Stimulated activated naive CD8-positive, alpha-beta T cell treated with anti-CD3 and anti-CD28 coated beads, Interleukin-15, Interleukin-2, amounts not matched to agents 100 ng/mL and 50 ng/mL, for 24 hours (primary cell): ENCODE measurements around the gene PDCL3.

Experiments
- H3K27ac Mint-ChIP-seq: one replicate; pipeline ENCODE4 v1.8.0; 2021; ENCODE audit warnings: mild to moderate bottlenecking, mixed read lengths
- H3K27me3 Mint-ChIP-seq: one replicate; pipeline ENCODE4 v1.8.0; 2021; ENCODE audit warnings: mixed read lengths
- H3K36me3 Mint-ChIP-seq: one replicate; pipeline ENCODE4 v1.8.0; 2021; ENCODE audit warnings: low read depth, mixed read lengths
- H3K4me1 Mint-ChIP-seq: one replicate; pipeline ENCODE4 v1.8.0; 2021; ENCODE audit warnings: low read depth, mixed read lengths
- H3K4me3 Mint-ChIP-seq: one replicate; pipeline ENCODE4 v1.8.0; 2021; ENCODE audit warnings: mild to moderate bottlenecking, mixed read lengths
- H3K9me3 Mint-ChIP-seq: one replicate; pipeline ENCODE4 v1.8.0; 2021; ENCODE audit warnings: mixed read lengths

Gene PDCL3

DNA sequence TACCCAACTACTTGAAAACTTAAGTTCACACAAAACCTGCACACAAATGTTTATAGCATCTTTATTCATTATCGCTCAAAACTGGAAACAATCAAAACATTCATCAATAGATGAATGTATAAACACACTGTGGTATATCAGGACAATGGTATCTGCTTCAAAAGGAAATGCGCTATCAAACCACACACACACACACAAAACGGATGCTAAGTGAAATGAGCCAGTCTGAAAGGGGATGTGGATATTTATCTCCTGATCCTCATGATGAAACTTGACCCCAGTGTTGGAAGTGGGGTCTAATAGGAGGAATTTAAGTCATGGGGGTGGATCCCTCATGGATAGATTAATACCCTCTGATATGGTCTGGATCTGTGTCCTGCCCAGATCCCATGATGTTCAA is 22.0 kb downstream of the PDCL3 start:
- Mint-ChIP-seq H3K27me3 (no peaks in the 10 kb centered on the region), H3K4me1 (peaks cover 51% of the 10 kb centered on the region), H3K4me3 (no peak overlapping the region), H3K36me3 (no peaks in the 10 kb centered on the region), H3K9me3 (no peaks in the 10 kb centered on the region), H3K27ac (no peak overlapping the region)

DNA sequence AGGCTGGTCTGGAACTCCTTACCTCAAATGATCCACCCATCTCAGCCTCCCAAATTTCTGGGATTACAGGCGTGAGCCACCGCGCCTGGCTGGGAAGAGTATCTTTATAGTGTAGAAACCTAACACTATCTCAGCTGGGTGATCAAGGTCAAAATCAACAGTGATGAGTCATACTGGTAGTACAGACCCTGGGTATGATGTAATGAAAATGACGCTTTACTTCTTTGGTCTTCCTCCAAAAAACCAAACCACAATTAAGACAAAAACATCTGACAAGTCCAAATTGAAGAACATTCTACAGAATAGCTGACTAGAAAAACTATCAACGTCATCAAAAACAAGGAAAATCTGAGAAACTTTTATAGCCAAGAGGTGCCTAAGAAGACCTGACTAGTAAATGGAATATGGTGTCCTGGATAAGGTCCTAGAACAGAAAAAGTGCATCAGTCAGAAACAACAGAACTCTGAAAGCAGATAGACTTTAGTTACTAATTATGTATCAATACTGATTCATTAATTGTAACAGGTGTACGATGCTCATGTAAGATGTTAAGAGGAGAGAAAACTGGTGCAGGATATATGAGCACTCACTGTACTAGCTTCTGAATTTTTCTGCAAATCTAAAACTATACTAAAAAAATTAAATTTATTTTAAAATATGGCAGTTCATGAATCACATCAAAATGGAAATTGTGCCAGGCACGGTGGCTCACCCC is 25.4 kb downstream of the PDCL3 start:
- Mint-ChIP-seq H3K4me1 (peaks cover 30% of the 10 kb centered on the region), H3K27me3 (no peaks in the 10 kb centered on the region), H3K27ac (peak overlapping the region; percentile 40), H3K9me3 (no peaks in the 10 kb centered on the region), H3K4me3 (no peak overlapping the region), H3K36me3 (no peaks in the 10 kb centered on the region)

DNA sequence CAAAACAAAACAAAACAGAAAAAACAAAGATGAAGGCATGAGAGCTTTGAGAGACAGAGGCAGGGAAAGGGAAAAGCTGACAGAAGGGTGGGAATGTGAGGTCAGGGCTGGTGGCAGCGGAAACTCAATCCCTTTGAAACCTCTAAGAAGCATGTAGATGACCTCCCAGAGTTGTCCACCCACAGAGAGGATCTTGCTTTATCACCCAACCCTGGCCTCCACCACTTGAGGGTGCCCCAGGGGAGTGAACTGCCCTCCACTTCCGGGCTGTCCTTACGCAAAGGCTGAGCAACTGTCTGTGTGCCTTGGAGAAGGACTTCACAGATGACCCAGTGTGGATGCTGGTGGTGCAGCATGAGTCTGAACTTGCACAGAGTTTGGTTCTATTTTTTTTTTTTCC is 26.7 kb downstream of the PDCL3 start:
- Mint-ChIP-seq H3K9me3 (no peaks in the 10 kb centered on the region), H3K27ac (peak overlapping the region; percentile 48), H3K36me3 (no peaks in the 10 kb centered on the region), H3K4me1 (peaks cover 31% of the 10 kb centered on the region), H3K4me3 (no peak overlapping the region), H3K27me3 (no peaks in the 10 kb centered on the region)

DNA sequence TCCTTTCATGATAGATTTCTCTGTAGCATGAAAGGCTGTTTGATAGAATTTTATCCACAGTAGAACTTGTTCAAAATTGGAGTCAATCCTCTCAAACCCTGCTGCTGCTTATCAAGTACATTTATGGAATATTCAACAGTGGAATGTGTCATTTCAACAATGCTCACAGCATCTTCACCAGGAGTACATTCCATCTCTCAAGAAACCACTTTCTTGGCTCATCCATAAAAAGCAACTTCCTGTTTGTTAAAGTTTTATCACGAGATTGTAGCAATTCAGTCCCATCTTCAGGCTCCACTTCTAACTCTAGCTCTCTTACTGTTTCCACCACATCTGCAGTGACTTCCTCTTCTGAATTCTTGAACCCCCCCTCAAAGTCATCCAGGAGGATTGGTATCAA is 29.4 kb downstream of the PDCL3 start:
- Mint-ChIP-seq H3K36me3 (no peaks in the 10 kb centered on the region), H3K4me3 (no peak overlapping the region), H3K27me3 (no peaks in the 10 kb centered on the region), H3K27ac (no peak overlapping the region), H3K9me3 (no peaks in the 10 kb centered on the region), H3K4me1 (peaks cover 27% of the 10 kb centered on the region)

DNA sequence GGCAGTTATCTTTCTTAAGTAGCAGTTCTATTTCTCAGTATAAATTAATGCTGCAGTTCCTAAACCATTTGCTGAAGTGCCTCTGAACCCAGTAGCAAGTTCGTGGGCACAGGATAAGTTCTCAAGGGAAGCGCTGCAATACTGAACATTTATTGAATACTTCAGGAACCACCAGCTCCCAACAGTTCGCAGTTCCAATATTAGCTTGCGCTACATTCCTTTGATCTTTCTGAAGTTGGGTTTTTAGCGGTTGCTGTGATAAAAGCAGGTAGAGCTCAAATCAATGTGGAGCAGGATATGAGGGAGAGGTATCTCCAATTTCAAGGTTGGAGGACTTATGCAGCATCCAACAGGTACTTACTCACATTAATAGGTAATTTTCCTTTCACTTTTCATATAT is 33.7 kb downstream of the PDCL3 start:
- Mint-ChIP-seq H3K36me3 (no peaks in the 10 kb centered on the region), H3K27ac (no peak overlapping the region), H3K9me3 (no peaks in the 10 kb centered on the region), H3K4me1 (peaks cover 10% of the 10 kb centered on the region), H3K4me3 (no peak overlapping the region), H3K27me3 (no peaks in the 10 kb centered on the region)

DNA sequence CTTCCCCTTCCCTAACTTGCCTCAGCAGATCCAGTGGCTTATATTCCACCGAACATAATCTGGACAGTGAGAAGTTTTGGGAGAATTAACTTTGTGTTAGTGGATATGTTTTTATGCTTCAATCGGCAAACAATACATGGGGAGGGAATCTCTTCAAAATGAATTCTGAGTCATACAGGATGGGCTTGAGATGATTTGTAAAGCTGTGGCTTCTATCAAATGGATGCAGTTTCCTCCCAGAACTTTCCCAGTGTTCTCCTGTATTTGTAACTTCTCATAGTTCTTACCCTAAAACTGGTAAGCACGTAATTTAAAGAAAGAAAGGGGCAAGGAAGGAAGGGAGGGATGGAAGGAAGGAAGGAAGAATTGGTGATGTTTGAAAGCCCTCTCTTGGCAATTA is 36.8 kb downstream of the PDCL3 start:
- H3K4me1 Mint-ChIP-seq, result peaks cover 5% of the 10 kb centered on the region
- no peaks in the 10 kb centered on the region for H3K36me3 Mint-ChIP-seq
- H3K27ac Mint-ChIP-seq, result no peak overlapping the region
- H3K4me3 Mint-ChIP-seq, result no peak overlapping the region
- H3K9me3 Mint-ChIP-seq, result no peaks in the 10 kb centered on the region
- H3K27me3 Mint-ChIP-seq, result no peaks in the 10 kb centered on the region

DNA sequence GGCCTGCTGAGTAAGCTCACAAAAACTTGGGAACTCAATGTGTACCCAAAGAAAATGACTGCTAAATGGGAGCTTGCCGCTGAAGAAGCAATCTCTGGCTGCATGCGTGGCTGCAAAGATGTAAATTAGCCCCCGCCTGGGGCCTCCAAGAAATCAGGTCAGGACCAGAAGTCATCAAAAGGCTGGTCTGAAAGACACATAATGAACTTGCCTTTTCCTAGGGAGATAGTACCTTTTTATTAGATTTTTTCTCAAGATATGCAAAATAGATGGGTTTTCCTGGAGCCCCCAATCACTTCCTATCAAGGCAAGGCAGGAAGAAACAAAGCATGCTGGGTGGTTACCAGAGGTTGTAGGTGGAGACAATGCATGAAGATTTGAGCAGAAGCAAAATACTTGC is 38.9 kb downstream of the PDCL3 start:
- Mint-ChIP-seq H3K27ac (no peak overlapping the region), H3K4me3 (no peak overlapping the region), H3K9me3 (no peaks in the 10 kb centered on the region), H3K27me3 (no peaks in the 10 kb centered on the region), H3K4me1 (no peaks in the 10 kb centered on the region), H3K36me3 (no peaks in the 10 kb centered on the region)

DNA sequence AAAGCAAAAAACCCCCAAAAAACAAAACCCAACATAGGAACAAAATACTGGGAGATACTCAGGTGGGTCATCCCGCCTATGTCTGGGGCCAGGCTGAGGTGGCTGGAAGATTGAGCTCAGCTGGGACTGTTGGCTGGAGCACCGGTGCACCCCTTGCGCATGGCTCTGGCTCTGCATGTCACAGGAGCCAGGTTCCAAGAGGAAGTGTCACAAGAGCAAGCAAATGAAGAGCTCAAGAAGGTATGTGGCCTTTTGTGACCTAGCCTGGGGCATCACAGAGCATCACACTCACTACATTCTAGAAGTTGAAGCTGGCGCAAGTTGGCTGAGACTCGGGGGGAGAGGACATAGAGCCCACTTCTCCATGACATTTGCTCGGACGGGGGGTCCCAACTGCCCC is 40.6 kb downstream of the PDCL3 start:
- no peaks in the 10 kb centered on the region for H3K27me3 Mint-ChIP-seq
- no peaks in the 10 kb centered on the region for H3K36me3 Mint-ChIP-seq

DNA sequence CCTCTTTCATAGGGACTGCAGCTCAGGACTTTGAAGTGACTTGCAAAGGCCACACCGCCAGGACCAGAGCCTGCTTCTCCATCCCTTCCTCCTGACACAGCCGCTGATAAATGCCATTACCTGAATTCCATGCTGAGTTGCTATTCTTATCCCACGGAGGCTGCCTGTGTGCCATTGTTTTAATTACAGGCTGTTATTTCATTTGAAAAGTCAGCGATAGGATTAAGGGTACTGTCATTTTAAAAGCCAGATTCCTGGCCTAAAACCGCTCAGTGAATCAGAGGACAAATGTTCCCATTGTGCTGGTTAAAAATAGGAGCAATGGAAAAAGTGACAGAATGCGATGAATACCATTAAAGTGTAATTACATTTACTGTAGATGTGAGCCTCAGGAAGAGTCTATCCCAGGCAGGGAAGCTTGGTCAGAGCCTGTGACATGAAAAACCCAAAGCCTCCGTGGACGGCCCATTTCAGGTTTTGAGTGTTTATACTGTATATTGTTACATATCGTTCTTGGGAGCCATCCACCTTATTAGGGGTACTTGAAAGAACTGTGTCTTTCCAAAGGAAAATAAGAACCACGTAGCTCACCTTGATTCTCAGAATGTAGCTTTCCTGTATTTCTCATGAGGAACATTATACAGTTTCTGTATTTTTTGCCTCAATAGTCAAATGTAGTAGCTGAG is 41.3 kb downstream of the PDCL3 start:
- no peaks in the 10 kb centered on the region for H3K4me1 Mint-ChIP-seq
- no peak overlapping the region for H3K27ac Mint-ChIP-seq
- no peaks in the 10 kb centered on the region for H3K27me3 Mint-ChIP-seq
- H3K36me3 Mint-ChIP-seq, result no peaks in the 10 kb centered on the region
- no peak overlapping the region for H3K4me3 Mint-ChIP-seq
- H3K9me3 Mint-ChIP-seq, result no peaks in the 10 kb centered on the region

More for the DNA sequence above, 40.6 kb downstream of the PDCL3 start:
- H3K27ac Mint-ChIP-seq, result no peak overlapping the region
- no peaks in the 10 kb centered on the region for H3K9me3 Mint-ChIP-seq
- H3K4me3 Mint-ChIP-seq, result no peak overlapping the region
- H3K4me1 Mint-ChIP-seq, result no peaks in the 10 kb centered on the region

DNA sequence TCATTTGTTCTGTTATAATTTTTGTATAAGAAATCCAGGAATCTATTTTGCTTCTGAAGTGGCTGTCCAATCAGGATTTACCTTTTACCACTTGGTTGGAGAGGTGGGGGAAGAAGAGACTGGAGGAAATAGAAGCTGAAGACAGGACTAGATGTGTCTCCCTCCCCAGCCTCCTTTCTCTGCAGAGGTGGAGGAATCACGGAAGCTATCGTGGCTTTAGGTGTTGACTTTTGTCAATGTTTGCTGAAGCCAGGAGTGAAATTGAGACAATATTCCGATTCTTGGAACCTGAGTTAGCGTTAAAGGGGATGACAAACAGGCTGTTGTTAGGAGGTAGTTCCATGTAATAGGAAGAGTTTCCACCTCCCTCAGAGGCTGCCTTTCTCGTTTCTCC is 43.5 kb downstream of the PDCL3 start:
- Mint-ChIP-seq H3K9me3 (no peaks in the 10 kb centered on the region), H3K36me3 (no peaks in the 10 kb centered on the region), H3K27me3 (no peaks in the 10 kb centered on the region), H3K27ac (no peak overlapping the region), H3K4me1 (no peaks in the 10 kb centered on the region), H3K4me3 (no peak overlapping the region)

DNA sequence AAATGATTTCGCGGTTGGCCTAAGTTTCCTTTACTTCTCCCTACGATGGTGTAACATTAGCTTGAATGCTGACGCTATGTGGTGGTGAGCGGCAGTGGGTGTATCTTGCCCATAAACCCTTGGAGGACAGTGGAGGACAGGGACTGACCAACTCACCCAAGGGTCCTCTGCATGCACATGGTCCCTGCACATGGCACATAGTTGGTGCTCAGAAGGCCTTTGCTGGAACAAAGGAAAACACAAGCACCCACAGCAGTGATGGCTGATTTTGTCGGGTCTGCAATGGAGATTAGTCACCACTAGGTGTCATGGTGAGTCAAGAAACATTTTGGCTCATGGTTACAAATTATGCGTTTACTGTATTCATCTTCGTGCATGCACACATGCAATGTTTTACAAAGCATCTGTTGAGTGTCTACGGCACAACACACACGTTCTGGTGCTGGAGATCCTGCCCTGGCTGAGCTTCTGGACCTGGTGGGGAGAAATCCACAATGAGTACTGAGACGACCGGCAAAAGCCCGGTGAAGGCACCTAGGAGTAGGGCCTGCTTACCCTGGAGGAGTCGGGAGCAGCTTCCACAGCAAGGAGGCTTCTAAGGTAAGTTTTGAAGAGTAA is 44.0 kb downstream of the PDCL3 start:
- H3K27ac Mint-ChIP-seq, result no peak overlapping the region
- H3K9me3 Mint-ChIP-seq, result no peaks in the 10 kb centered on the region
- H3K4me3 Mint-ChIP-seq, result no peak overlapping the region
- H3K27me3 Mint-ChIP-seq, result no peaks in the 10 kb centered on the region
- no peaks in the 10 kb centered on the region for H3K4me1 Mint-ChIP-seq
- H3K36me3 Mint-ChIP-seq, result no peaks in the 10 kb centered on the region

DNA sequence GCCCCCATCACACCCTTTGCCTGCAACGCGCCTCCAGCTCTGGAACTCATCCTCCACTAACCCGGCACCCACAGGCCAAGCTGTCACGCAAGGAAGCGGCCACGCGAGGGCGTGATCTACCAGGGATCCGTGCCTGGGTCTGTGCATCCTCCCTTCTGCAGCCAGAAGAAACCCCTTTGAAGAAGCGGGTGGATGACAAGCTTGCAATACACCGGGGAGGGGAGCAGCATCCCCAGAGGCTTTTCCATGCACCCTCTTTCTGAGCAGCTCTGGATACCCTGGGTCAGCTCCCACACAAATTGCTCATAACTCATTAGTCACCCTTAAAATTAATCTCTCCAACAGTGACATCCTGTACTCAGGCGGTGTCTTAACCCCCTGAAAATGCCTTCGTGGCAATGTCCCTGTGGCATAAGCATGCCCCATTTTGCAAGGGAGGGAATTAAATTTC is 47.6 kb downstream of the PDCL3 start:
- no peaks in the 10 kb centered on the region for H3K9me3 Mint-ChIP-seq
- no peak overlapping the region for H3K27ac Mint-ChIP-seq
- no peaks in the 10 kb centered on the region for H3K27me3 Mint-ChIP-seq
- no peaks in the 10 kb centered on the region for H3K36me3 Mint-ChIP-seq
- no peaks in the 10 kb centered on the region for H3K4me1 Mint-ChIP-seq
- H3K4me3 Mint-ChIP-seq, result no peak overlapping the region

DNA sequence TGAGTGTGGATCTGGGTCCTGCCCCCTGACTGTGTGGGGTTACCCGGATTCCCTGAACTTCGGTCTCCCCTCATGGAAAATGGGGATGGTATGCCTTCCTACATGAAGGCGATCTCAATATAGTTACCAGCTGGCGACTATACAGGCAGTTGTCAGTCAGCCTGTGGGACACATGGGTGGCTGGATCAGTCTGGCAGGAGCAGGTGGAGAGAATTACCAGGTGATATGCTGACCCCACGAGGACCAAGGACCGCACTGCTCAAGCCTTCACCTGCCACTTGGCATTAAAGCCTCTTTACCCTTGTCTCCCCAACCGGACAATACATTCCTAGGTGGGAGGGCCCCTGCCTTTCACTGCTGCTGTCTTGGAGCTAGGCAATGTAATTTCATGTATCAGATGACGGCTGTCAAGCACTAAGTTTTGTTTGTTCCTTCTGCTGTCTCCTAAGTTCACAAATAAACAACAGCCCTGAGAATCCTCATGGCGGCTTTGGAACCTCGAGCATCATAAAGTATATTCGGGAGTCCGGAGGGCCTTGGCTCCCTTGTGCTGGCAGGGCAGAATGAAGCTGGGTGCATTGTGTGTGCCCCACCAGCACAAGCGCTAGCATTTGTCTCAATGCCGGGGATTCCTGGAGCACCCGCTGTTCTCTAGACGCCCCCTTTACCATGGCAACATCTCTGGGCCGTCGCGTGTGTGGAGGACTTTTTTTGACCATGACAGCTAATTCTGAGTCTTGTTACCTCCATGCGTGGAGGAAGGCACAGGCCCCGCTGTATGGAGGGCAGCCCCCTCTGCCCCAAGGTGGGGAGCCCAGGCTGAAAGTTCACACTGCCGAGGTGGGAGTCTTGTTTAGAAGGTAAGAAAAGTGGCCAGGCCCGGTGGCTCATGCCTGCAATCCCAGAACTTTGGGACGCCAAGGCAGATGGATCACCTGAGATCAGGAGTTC is 48.6 kb downstream of the PDCL3 start:
- Mint-ChIP-seq H3K36me3 (no peaks in the 10 kb centered on the region), H3K9me3 (no peaks in the 10 kb centered on the region), H3K4me3 (no peak overlapping the region), H3K27ac (no peak overlapping the region), H3K4me1 (no peaks in the 10 kb centered on the region), H3K27me3 (no peaks in the 10 kb centered on the region)

DNA sequence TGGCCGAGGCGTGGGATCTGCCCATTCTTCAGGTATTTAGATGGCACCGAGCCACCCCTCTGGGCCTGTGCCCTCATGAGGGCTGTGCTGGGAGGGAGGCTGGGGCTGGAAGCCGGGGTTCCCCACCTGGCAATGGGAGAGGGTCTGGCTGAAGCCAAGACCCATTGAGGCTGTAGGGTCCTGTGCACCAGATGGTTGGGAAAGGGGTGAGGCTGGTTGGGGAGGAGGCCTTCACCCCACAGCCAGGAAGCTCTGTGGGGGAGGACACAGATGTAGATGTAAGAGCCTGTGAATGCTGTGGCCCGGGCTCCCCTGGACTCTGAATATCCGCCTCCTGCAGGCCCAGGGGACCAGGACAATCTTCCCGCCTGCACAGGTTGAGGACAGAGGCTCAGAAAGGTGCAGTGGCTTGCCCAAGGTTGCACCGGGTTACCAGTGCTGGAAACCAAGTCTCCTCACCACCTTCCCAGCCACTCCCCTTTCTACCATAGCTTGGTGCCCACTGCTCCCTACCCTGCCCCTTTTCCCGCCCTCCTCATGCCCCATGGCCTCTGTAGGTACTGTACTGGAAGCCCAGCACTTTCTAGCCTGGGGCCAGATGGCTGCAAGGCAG is 49.7 kb downstream of the PDCL3 start:
- H3K36me3 Mint-ChIP-seq, result no peaks in the 10 kb centered on the region
- H3K4me3 Mint-ChIP-seq, result no peak overlapping the region
- H3K4me1 Mint-ChIP-seq, result no peaks in the 10 kb centered on the region
- H3K27ac Mint-ChIP-seq, result no peak overlapping the region
- H3K9me3 Mint-ChIP-seq, result no peaks in the 10 kb centered on the region
- no peaks in the 10 kb centered on the region for H3K27me3 Mint-ChIP-seq
